Testis (tissue), 3 donors: ENCODE results near the gene AKAP8. TPM values are rescaled to one million over a fixed set of nuclear protein-coding genes. Genes with fewer than 3 reads are reported as not detected.

Source experiments
- DNase-seq: peaks from one replicate; pipeline ENCODE4 v3.0.0-alpha.2; 2019
- H3K27ac ChIP-seq, 2 donors: fragments of 200-600 bp; sonication (generic); one replicate each; pipeline ENCODE4 v1.5.1; 2019
- H3K27me3 ChIP-seq: fragments of 200-600 bp; sonication (generic); one replicate; pipeline ENCODE4 v1.5.1; 2019
- H3K36me3 ChIP-seq: fragments of 200-600 bp; sonication (generic); one replicate; pipeline ENCODE4 v1.5.1; 2017; ENCODE audit warnings: low read depth; ENCODE audit errors: missing control alignments
- H3K4me1 ChIP-seq: fragments of 200-600 bp; sonication (generic); one replicate; pipeline ENCODE4 v1.5.1; 2019
- H3K4me3 ChIP-seq, 2 donors: fragments of 200-600 bp; sonication (generic); one replicate each; pipeline ENCODE4 v1.5.1; 2017 to 2019
- H3K9me3 ChIP-seq: fragments of 200-600 bp; sonication (generic); one replicate; pipeline ENCODE4 v1.5.1; 2017
- POLR2A ChIP-seq: fragments of 450-650 bp; IDR thresholded peaks from one replicate; pipeline ENCODE4 v1.6.1; 2017; ENCODE audit warnings: antibody characterized with exemption, mild to moderate bottlenecking, moderate library complexity
- WGBS, 2 donors: methylation state at CpG; one replicate each; pipeline ENCODE4 v1.1.5; 2018; 5-methylcytosine and 5-hydroxymethylcytosine counted together
- intact Hi-C: fragments of 100-400 bp; cut with DNase I; formaldehyde crosslinking; loops from one replicate; pipeline ENCODE4 v1.15.1; 2023; ENCODE audit warnings: low total_unique reads
- polyA plus RNA-seq: library from polyadenylated mRNA; stranded (reverse); fragments of 350-450 nt; fragmentation: Illumina TruSeq; extraction: RNeasy Lipid Tissue Mini Kit (QIAGEN cat#74804); gene quantifications from one replicate; pipeline ENCODE4 v1.2.3, GENCODE V29; 2014; ENCODE audit warnings: low read depth, low replicate concordance; ENCODE audit not compliant: insufficient read depth
- total RNA-seq, 2 donors: library from RNA; depleted of rRNA; stranded (reverse); fragments of >200 nt; gene quantifications; one replicate each; pipeline ENCODE4 v1.2.3, GENCODE V29; 2016
- TF ChIP-seq, protein P1 (sequence below), 3 experiments: fragments of 450-650 bp in 2 of 3; fragments of 200-600 bp in 1 of 3; sonication (generic) in 1 of 3; IDR thresholded peaks; one replicate each; pipeline ENCODE4 v1.5.1; 2016 to 2019; ENCODE audit warnings: antibody characterized with exemption in 3 of 3, mild to moderate bottlenecking in 2 of 3, moderate library complexity in 1 of 3

Gene AKAP8
- total and polyA plus RNA-seq, 3 donors from 2014 or later = 20.1 to 46.3 (median 44.0) TPM

DNA sequence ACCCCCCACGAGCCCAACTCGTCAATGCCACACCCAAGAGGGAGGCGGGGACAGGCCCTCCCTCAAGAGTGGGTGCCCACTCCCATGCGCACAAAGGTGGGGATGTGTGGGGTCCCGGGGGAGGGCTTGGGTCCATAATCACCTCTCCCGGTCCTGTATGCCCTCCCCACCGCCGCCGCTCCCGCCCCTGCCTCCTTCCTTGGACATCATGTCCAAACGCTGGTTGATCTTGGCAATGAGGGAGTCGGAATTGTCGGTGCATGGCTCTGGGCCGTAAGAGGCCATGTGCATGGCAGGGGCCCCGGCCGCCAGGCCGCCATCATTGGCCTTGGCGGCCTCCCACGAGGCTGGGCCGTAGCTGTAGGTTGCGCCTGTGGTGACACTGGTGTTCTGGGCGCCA, 5.9 kb downstream of the AKAP8 start:
- no peak for DNase-seq
- Histone ChIP-seq H3K9me3 (no peaks in the 10 kb centered on the region), H3K27me3 (no peaks in the 10 kb centered on the region), H3K4me3 (no peak overlapping the region), H3K36me3 (no peaks in the 10 kb centered on the region), H3K4me1 (peaks cover 38% of the 10 kb centered on the region), H3K27ac (no peak overlapping the region)
- intact Hi-C loops = loop anchor here (10.0 kb wide), 1 partner anchor 119 kb away; no protein-coding TSS in a partner anchor
- TF ChIP-seq POLR2A = no peak
- TF ChIP-seq, protein P1, sequence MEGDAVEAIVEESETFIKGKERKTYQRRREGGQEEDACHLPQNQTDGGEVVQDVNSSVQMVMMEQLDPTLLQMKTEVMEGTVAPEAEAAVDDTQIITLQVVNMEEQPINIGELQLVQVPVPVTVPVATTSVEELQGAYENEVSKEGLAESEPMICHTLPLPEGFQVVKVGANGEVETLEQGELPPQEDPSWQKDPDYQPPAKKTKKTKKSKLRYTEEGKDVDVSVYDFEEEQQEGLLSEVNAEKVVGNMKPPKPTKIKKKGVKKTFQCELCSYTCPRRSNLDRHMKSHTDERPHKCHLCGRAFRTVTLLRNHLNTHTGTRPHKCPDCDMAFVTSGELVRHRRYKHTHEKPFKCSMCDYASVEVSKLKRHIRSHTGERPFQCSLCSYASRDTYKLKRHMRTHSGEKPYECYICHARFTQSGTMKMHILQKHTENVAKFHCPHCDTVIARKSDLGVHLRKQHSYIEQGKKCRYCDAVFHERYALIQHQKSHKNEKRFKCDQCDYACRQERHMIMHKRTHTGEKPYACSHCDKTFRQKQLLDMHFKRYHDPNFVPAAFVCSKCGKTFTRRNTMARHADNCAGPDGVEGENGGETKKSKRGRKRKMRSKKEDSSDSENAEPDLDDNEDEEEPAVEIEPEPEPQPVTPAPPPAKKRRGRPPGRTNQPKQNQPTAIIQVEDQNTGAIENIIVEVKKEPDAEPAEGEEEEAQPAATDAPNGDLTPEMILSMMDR (IDR thresholded peaks at IDR 0.05) = no peak
- WGBS, 2 donors = 81 to 94% methylated on average over 12 to 22 of the region's 22 CpGs

DNA sequence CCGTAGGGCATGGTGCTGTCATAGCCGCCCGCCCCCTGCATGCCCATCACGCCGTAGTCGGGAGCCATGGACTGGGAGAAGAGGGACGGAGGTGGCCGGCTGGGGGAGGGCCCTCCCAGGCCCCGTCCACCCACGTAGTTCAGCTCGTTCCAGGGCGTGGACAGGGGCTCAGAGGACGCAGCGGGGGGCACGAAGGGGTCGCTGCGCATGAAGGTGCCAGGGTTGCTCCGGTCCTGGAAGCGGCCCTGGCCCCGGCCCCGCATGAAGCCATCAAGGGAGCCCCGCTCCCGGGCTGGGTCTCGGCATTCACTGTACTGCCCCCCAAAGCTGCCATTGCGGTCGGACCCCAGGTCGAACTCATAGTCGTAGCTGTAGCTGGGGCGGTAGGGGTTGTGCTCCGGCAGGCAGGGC, 6.7 kb downstream of the AKAP8 start:
- H3K9me3 ChIP-seq = no peaks in the 10 kb centered on the region

DNA sequence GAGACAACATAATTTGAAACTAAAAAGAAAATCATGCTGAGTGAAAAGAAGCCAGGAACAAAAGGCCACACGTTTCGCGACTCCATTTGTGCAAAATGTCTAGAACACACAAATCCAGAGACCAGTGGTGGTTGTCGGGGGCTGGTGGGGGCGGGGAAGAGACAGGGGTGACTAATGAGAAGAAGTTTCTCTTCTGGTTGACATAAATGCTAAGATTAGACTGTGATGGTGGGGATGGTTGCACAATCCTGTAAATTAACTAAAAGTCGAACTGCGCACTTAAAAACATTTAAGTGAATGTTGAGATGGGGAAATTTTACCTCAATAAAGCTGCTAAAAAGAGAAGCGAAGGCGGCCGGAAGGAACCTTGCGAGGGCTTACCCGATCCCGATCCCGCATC, 7.1 kb downstream of the AKAP8 start:
- no peak overlapping the region for H3K27ac ChIP-seq
- DNase-seq = no peak
- H3K4me3 ChIP-seq = no peak overlapping the region
- no peaks in the 10 kb centered on the region for H3K27me3 ChIP-seq
- H3K4me1 ChIP-seq = peaks cover 37% of the 10 kb centered on the region
- H3K9me3 ChIP-seq = no peaks in the 10 kb centered on the region
- H3K36me3 ChIP-seq = no peaks in the 10 kb centered on the region
- intact Hi-C loops = loop anchor here (10.0 kb wide), 1 partner anchor 118 kb away; no protein-coding TSS in a partner anchor
- WGBS, 2 donors = 91 to 94% methylated on average over 14 of the region's 14 CpGs
- TF ChIP-seq, protein P1 (IDR thresholded peaks at IDR 0.05) = no peak
- TF ChIP-seq POLR2A = no peak

More for the DNA sequence above, 6.7 kb downstream of the AKAP8 start:
- no peak for TF ChIP-seq POLR2A
- TF ChIP-seq, protein P1 (IDR thresholded peaks at IDR 0.05) = no peak
- peaks cover 38% of the 10 kb centered on the region for H3K4me1 ChIP-seq
- no peaks in the 10 kb centered on the region for H3K36me3 ChIP-seq
- WGBS, 2 donors = 92 to 93% methylated on average over 18 to 30 of the region's 30 CpGs
- H3K4me3 ChIP-seq = no peak overlapping the region
- intact Hi-C loops = loop anchor here (10.0 kb wide), 1 partner anchor 118 kb away; no protein-coding TSS in a partner anchor
- no peak overlapping the region for H3K27ac ChIP-seq
- no peak for DNase-seq
- H3K27me3 ChIP-seq = no peaks in the 10 kb centered on the region

DNA sequence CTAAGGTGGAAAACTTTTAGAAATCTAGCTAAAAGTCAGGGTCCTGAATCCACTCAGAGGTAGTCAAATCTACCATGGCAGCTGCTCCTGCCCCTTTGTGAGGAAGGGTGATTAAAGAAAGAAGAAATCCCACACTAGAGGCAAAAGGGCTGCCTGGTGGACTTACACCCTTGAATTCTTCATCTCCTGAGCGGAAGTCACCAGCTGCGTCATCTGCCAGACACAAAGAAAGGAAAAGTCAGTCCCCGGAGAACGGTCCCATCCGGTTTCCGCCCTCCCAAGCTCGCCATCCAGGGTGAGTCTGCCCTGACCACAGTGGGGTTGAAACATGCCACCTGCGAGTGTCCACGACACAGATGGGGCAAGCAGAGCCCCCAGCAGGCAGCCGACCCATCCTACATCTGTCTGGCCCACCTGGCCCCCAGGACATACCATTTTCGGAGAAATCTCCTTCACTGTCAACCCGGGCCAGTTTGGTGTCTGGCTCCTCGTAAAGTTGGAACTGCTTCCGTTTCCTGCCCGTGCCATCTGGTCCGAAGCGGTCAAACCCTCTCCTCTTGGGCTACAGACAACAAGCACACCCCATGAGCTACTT, 7.7 kb downstream of the AKAP8 start:
- H3K27ac ChIP-seq = no peak overlapping the region
- DNase-seq = no peak
- H3K9me3 ChIP-seq = no peaks in the 10 kb centered on the region
- WGBS, 2 donors = 86 to 90% methylated on average over 11 to 17 of the region's 17 CpGs
- intact Hi-C loops = loop anchor here (10.0 kb wide), 1 partner anchor 117 kb away; no protein-coding TSS in a partner anchor
- H3K36me3 ChIP-seq = no peaks in the 10 kb centered on the region
- H3K4me3 ChIP-seq = no peak overlapping the region
- H3K4me1 ChIP-seq = peaks cover 31% of the 10 kb centered on the region
- H3K27me3 ChIP-seq = no peaks in the 10 kb centered on the region
- TF ChIP-seq, protein P1 (IDR thresholded peaks at IDR 0.05) = no peak
- TF ChIP-seq POLR2A = no peak

DNA sequence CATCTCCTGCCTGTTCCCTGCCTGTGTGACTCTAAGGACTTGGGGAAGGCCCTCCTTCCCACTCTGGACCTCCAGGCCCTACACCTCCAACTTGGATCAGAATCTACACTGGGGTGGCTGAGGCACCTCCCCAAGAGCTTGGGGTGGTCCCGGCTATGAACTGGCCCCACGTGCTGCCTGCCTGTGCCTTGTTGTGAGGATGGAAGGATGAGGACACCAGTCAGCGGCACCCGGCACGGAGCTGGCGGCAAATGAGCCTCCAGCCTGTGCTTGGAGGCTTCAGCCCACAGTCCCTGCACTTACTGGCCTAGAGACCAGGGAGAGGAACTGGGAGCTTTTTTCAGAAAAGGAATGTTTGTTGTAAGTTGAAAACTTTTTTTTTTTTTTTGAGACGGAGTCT, 8.5 kb downstream of the AKAP8 start:
- intact Hi-C loops = loop anchor here (10.0 kb wide), 1 partner anchor 116 kb away; no protein-coding TSS in a partner anchor
- WGBS, 2 donors = 92 to 97% methylated on average over 7 of the region's 7 CpGs
- Histone ChIP-seq H3K36me3 (no peaks in the 10 kb centered on the region), H3K4me3 (no peak overlapping the region), H3K9me3 (no peaks in the 10 kb centered on the region), H3K4me1 (peaks cover 25% of the 10 kb centered on the region), H3K27ac (no peak overlapping the region), H3K27me3 (no peaks in the 10 kb centered on the region)
- DNase-seq = no peak
- TF ChIP-seq, protein P1 (IDR thresholded peaks at IDR 0.05) = no peak
- no peak for TF ChIP-seq POLR2A
